Measurements from ENCODE around the gene SUOX. TPM values are rescaled to one million over a fixed set of nuclear protein-coding genes. Genes with fewer than 3 reads are reported as not detected.
"Not testable (repeated sequence)": the region's sequence is repeated elsewhere in the genome, so short reads cannot be mapped to it uniquely, and the experiment has no call there.

Gene SUOX
- total RNA-seq, 2 experiments from 2014 or later: 5.8 to 6.8 TPM

DNA sequence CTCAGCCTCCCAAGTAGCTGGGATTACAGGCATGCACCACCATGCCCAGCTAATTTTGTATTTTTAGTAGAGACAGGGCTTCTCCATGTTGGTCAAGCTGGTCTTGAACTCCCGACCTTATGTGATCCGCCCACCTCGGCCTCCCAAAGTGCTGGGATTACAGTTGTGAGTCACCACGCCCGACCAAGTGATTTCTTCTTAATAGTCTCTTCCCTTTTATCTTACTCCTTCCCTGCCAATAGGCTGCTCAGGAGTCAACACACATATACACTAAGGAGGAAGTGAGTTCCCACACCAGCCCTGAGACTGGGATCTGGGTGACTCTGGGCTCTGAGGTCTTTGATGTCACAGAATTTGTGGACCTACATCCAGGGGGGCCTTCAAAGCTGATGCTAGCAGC lies 6.3 kb downstream of the SUOX start:
- H3K27ac Mint-ChIP-seq; H3K27me3 Mint-ChIP-seq (ENCODE audit: low read depth); ATAC-seq; DNase-seq; H3K9me3 Mint-ChIP-seq (ENCODE audit: insufficient read depth); H3K36me3 Mint-ChIP-seq (ENCODE audit: low read depth); CTCF ChIA-PET; H3K4me3 Mint-ChIP-seq: not testable (repeated sequence)
- POLR2A ChIA-PET: interaction anchor here (0.6 kb wide), 1 partner anchor 15 kb away, joined by 3 read pairs; no protein-coding TSS in a partner anchor
- H3K4me1 Mint-ChIP-seq (ENCODE audit: low read depth): peaks cover 34% of the 10 kb centered on the region

DNA sequence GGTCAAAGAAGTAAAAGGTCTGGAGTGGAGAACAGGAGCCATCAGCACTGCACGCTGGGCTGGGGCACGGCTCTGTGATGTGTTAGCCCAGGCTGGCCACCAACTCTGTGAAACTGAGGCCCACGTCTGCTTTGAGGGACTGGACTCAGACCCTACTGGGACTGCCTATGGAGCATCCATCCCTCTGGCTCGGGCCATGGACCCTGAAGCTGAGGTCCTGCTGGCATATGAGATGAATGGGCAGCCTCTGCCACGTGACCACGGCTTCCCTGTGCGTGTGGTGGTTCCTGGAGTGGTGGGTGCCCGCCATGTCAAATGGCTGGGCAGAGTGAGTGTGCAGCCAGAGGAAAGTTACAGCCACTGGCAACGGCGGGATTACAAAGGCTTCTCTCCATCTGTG lies 7.1 kb downstream of the SUOX start:
- no peaks in the 10 kb centered on the region for H3K9me3 Mint-ChIP-seq (ENCODE audit: insufficient read depth)
- no peak overlapping the region for H3K4me3 Mint-ChIP-seq
- H3K36me3 Mint-ChIP-seq (ENCODE audit: low read depth): peaks cover 7% of the 10 kb centered on the region
- H3K4me1 Mint-ChIP-seq (ENCODE audit: low read depth): peaks cover 33% of the 10 kb centered on the region
- no peaks in the 10 kb centered on the region for H3K27me3 Mint-ChIP-seq (ENCODE audit: low read depth)
- ATAC-seq (no peak), DNase-seq (no peak)
- peak overlapping the region; percentile 13 for H3K27ac Mint-ChIP-seq
- CTCF ChIA-PET: no interaction called here
- POLR2A ChIA-PET: no interaction called here

DNA sequence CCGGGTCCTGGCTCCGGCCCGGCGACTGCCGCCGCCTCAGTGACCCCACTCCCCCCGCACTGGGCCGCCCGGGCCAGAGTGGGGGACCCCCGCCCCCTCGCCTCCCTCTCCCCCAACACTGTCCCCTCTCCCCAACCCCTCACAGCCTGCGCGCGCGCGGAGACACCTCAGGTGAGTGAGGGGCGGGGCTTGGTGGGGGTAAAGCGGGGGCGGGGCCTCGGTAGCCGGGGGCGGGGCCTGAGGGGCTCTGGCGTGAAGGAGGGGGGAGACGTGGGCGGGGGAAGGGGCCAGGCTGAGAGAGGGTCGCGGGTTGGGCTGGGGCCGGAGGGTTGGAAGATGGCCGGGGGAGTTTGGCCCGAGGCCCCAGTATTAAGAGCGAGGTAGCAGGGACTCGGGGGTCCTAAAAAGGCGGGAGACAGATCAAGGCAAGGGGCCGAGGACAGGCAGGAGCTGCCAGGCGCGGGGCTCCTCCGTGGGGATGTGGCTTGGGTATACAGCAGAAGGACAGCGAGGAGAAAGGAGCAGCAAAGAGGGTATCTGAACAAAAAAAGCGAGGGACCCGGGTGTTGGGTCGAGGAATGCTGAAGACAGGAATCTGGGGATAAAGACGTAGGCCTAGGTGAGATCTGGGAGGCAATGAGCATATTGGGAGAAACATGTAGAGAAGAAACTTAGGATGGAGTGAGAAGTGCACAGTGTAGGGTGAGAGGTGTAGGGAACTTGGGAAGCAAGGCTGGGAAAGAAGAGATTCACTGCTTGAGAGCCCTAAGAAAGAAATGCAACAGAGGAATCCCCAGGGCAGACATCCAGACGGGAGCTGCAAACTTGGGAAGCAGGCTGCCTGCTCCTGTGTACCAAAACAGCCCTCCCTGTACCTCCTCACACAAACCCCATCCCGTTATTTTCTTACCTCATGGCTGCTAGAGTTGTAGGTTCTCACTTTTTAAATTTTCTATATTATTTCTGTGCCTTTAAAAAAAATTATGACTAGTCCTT lies 10.8 kb downstream of the SUOX start:
- ATAC-seq (peak; percentile 87), DNase-seq (peak; percentile 71)
- Mint-ChIP-seq H3K9me3 (ENCODE audit: insufficient read depth) (no peaks in the 10 kb centered on the region), H3K4me1 (ENCODE audit: low read depth) (peaks cover 29% of the 10 kb centered on the region), H3K27ac (peak overlapping the region; percentile 86), H3K36me3 (ENCODE audit: low read depth) (peaks cover 4% of the 10 kb centered on the region), H3K4me3 (peak overlapping the region; percentile 82), H3K27me3 (ENCODE audit: low read depth) (no peaks in the 10 kb centered on the region)
- CTCF ChIA-PET: interaction anchor here (1.0 to 4.4 kb wide), 10 partner anchors 12 to 214 kb away, joined by 3 to 33 read pairs (median 5); partner anchors contain the start of genes RNF41 and SUOX
- POLR2A ChIA-PET: interaction anchor here (0.8 to 2.8 kb wide), 5 partner anchors 11 to 76 kb away, joined by 3 to 26 read pairs (median 5); partner anchors contain the start of genes IKZF4 and SUOX

DNA sequence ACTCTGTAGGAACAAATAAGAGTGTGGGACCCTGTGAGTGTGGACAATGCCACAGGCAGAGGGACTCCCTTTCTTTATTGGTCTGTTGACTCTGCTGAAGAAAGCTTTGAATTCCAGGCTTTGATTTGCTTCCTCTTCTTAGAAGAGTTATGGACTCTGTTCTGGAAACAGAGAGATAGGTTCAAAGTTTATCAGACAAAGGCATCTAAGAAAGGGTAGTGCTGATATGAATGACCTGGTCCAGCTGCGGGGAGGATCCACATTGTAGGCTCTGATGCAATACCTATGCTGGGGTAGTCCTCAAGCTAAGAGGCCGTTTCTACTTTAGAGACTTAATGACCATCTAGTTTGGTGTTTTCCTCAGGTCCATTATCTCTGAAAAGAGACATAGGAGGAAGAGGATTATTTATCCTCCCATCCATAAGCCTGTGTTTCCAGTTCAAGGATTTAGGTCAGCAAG lies 13.1 kb downstream of the SUOX start:
- Mint-ChIP-seq H3K36me3 (ENCODE audit: low read depth) (peaks cover 7% of the 10 kb centered on the region), H3K27ac (no peak overlapping the region), H3K4me1 (ENCODE audit: low read depth) (peaks cover 31% of the 10 kb centered on the region), H3K4me3 (no peak overlapping the region), H3K9me3 (ENCODE audit: insufficient read depth) (no peaks in the 10 kb centered on the region), H3K27me3 (ENCODE audit: low read depth) (no peaks in the 10 kb centered on the region)
- ChIA-PET CTCF (interaction anchor here (0.8 to 4.4 kb wide), 8 partner anchors 9 to 272 kb away, joined by 3 to 22 read pairs (median 8); partner anchors contain the start of gene IKZF4), POLR2A (interaction anchor here (0.6 to 1.7 kb wide), 2 partner anchors 11 to 36 kb away, joined by 3 to 4 read pairs; partner anchors contain the start of genes IKZF4 and RAB5B)
- ATAC-seq: no peak
- no peak for DNase-seq

DNA sequence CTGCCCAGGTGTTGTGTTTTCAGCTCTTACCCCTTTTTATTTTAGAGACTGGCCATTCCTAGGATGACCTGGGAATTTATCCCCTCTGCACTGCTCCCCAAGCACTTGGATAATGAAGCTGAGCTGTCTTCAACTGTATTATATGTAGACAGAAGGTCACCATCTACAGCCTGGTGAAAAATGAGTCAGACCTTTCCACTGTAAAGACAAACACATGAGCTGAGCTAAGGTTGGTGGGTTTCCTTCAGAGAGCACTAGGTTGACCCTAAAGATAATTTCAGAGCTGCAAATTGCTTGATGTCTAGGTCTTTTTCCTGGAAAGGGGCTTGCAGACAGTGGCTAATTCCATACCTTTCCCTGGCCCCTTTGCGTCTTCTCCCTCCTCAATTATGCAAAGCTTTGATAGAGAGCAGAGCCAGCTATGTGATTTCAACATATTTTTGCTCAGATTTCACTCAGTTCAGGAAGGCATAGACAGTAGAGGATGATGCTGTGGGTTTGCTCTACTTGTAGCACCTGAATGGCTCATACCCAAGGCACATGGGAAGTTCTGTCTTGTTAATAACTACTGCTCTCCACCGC lies 14.5 kb downstream of the SUOX start:
- ChIA-PET POLR2A (interaction anchor here (0.6 to 1.2 kb wide), 4 partner anchors 9 to 15 kb away, joined by 3 to 5 read pairs (median 4); partner anchors contain the start of gene IKZF4), CTCF (interaction anchor here (0.8 to 4.4 kb wide), 5 partner anchors 12 to 274 kb away, joined by 3 to 22 read pairs (median 16); no protein-coding TSS in a partner anchor)
- Mint-ChIP-seq H3K27me3 (ENCODE audit: low read depth) (no peaks in the 10 kb centered on the region), H3K9me3 (ENCODE audit: insufficient read depth) (no peaks in the 10 kb centered on the region), H3K36me3 (ENCODE audit: low read depth) (peaks cover 5% of the 10 kb centered on the region), H3K4me1 (ENCODE audit: low read depth) (peaks cover 30% of the 10 kb centered on the region), H3K27ac (no peak overlapping the region), H3K4me3 (no peak overlapping the region)
- DNase-seq: no peak
- no peak for ATAC-seq

DNA sequence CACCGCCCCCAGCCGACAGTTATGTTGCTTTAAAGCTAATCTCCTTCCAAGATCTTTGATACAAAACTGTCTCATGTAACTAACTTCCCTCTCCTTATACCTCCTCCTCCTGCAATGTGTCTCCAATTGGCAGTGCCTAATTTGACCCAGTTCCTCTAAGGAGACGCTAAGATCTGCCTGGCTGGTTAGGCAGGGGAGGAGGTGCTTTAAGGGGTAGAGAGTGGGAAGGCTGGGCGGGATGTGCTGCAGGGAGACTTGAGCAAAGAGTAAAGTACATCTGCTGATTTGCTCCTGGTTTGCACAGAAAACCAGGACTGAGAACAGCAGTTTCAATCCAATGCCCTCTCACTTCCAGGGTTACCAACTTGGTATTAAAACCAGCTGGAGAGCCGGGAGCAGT lies 16.4 kb downstream of the SUOX start:
- CTCF ChIA-PET: interaction anchor here (1.3 to 3.0 kb wide), 4 partner anchors 16 to 31 kb away, joined by 5 to 14 read pairs (median 8); no protein-coding TSS in a partner anchor
- POLR2A ChIA-PET: interaction anchor here (1.0 kb wide), 1 partner anchor 8 kb away, joined by 3 read pairs; no protein-coding TSS in a partner anchor
- peaks cover 22% of the 10 kb centered on the region for H3K4me1 Mint-ChIP-seq (ENCODE audit: low read depth)
- ATAC-seq (no peak), DNase-seq (no peak)
- H3K27ac Mint-ChIP-seq: no peak overlapping the region
- no peaks in the 10 kb centered on the region for H3K9me3 Mint-ChIP-seq (ENCODE audit: insufficient read depth)
- no peak overlapping the region for H3K4me3 Mint-ChIP-seq
- no peaks in the 10 kb centered on the region for H3K27me3 Mint-ChIP-seq (ENCODE audit: low read depth)
- H3K36me3 Mint-ChIP-seq (ENCODE audit: low read depth): peaks cover 8% of the 10 kb centered on the region

DNA sequence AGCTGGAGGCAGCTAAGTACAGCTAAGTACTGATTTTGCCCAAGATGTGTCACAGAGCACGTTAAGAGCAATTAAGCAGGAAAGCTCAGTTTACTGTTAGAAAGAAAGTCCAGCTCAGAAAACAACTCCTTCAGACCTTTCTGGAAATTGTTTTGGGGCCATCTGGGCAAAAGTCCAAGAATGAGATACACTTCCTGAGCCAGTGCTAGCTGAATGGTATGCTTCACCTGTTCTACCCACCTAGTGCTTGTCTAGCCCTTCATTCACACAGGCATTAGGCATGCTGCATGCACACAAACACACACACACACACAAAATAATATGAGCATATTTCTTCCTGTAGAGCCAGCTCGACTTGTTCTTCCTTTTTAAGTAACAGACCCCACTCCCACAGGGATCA lies 17.1 kb downstream of the SUOX start:
- Mint-ChIP-seq H3K4me1 (ENCODE audit: low read depth) (peaks cover 17% of the 10 kb centered on the region), H3K9me3 (ENCODE audit: insufficient read depth) (no peaks in the 10 kb centered on the region), H3K27ac (no peak overlapping the region), H3K27me3 (ENCODE audit: low read depth) (no peaks in the 10 kb centered on the region), H3K36me3 (ENCODE audit: low read depth) (peaks cover 9% of the 10 kb centered on the region), H3K4me3 (no peak overlapping the region)
- CTCF ChIA-PET: interaction anchor here (1.3 to 3.0 kb wide), 4 partner anchors 15 to 32 kb away, joined by 5 to 14 read pairs (median 8); no protein-coding TSS in a partner anchor
- POLR2A ChIA-PET: no interaction called here
- no peak for DNase-seq
- ATAC-seq: no peak

DNA sequence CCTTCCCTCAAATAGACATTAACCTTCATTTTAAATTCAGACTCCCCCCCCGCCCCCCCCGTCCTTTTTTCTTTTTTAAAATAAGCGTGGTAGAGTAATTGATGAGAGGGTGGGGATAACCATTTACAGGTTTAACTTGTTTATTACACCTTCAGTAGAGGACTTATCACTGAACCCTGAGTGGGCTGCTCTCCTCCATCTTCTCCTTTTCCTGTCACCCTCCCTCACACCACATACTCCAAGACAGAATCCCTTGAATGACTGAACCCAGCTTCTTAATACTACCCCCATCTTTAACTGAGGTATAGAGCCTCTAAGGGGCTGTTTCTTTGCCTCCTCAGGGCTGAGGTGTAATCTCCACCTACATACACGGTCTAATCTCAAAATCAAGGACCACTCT lies 20.1 kb downstream of the SUOX start:
- Mint-ChIP-seq H3K36me3 (ENCODE audit: low read depth) (peaks cover 10% of the 10 kb centered on the region), H3K27ac (no peak overlapping the region), H3K4me1 (ENCODE audit: low read depth) (peaks cover 40% of the 10 kb centered on the region), H3K4me3 (no peak overlapping the region), H3K9me3 (ENCODE audit: insufficient read depth) (no peaks in the 10 kb centered on the region), H3K27me3 (ENCODE audit: low read depth) (no peaks in the 10 kb centered on the region)
- ATAC-seq (no peak), DNase-seq (no peak)
- POLR2A ChIA-PET: no interaction called here
- CTCF ChIA-PET: interaction anchor here (4.1 to 4.2 kb wide), 2 partner anchors 12 to 21 kb away, joined by 25 to 28 read pairs; partner anchors contain the start of gene SUOX

DNA sequence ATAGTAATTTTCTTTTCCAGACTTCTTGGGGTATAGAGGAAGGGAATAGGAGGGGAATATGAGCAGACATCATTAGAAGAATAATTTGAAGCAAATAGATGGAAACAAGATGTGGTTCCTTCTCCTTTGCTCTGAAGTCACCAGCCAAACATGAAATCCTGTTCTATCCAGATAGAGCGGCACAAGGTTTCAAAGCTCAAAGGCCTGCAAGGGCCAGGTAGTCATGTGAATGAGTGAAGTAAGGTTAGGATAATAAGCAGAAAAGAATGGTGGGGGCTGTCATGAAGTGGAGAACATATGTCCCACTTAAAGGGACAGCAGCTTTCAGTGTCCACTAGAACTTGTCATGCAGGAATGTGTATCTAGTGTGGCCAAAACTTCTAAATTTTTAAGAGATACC lies 21.3 kb downstream of the SUOX start:
- Mint-ChIP-seq H3K9me3 (ENCODE audit: insufficient read depth) (no peaks in the 10 kb centered on the region), H3K27me3 (ENCODE audit: low read depth) (no peaks in the 10 kb centered on the region), H3K4me1 (ENCODE audit: low read depth) (peaks cover 51% of the 10 kb centered on the region), H3K4me3 (no peak overlapping the region), H3K27ac (no peak overlapping the region), H3K36me3 (ENCODE audit: low read depth) (peaks cover 8% of the 10 kb centered on the region)
- DNase-seq (no peak), ATAC-seq (no peak)
- ChIA-PET POLR2A (interaction anchor here (1.0 kb wide), 1 partner anchor 15 kb away, joined by 3 read pairs; no protein-coding TSS in a partner anchor), CTCF (interaction anchor here (1.4 to 4.2 kb wide), 4 partner anchors 11 to 29 kb away, joined by 4 to 28 read pairs (median 16); partner anchors contain the start of gene SUOX)

DNA sequence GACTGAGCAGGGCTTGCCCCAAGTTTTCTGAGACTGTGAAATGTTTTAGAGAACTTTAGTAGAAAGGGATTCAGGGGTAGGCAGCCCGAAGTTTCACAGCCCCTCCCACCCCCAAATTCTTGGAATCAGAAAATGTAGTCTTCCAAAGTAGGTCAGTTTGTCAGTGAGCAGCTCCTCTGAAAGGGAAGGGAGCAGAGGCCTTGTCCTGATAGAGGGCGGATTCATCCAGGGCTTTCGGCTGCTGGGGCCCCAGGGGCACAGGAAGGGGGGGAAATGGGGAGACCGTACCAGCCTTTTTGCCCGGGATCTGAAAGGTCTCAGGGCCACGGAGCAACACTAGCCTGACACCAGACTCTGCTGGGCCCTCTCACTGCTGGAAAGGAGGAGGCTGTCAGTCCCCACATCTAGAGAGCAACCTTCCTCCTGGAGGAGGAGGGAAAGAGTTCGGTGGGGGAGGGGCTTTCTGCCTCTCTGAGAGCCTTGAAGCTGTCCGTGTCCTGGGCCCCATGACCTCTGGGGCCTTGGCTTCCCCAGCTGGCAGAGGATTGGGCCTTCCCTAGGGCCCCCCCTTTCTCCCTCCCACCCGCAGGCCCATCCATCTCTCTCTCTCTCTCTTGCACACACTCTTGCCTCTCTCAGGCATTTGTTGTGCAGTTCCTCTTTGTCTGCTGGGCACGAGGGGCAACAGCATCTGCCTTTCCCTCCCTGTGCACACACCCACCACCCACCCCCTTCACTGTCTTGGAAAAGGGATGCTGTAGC lies 23.5 kb downstream of the SUOX start, which contains the start of gene IKZF4:
Gene IKZF4 (plus strand): TSS at position 621 of the 762 bp plus-strand sequence. CDS start 451 bp downstream, outside the sequence.
- POLR2A ChIA-PET: interaction anchor here (0.7 to 3.8 kb wide), 5 partner anchors 9 to 15 kb away, joined by 3 to 26 read pairs (median 5); no protein-coding TSS in a partner anchor
- CTCF ChIA-PET: interaction anchor here (0.7 to 4.2 kb wide), 7 partner anchors 9 to 98 kb away, joined by 3 to 28 read pairs (median 6); partner anchors contain the start of genes SUOX and ZC3H10
- ATAC-seq (peak; percentile 37), DNase-seq (peak; percentile 42)
- Mint-ChIP-seq H3K27me3 (ENCODE audit: low read depth) (no peaks in the 10 kb centered on the region), H3K4me3 (peak within 1 kb of the TSS; percentile 88), H3K4me1 (ENCODE audit: low read depth) (peaks cover 53% of the 10 kb centered on the region), H3K36me3 (ENCODE audit: low read depth) (peaks cover 17% of the 10 kb centered on the region), H3K27ac (peak within 1 kb of the TSS; percentile 96), H3K9me3 (ENCODE audit: insufficient read depth) (no peaks in the 10 kb centered on the region)

Measured in activated CD8-positive, alpha-beta T cell treated with anti-CD3 and anti-CD28 coated beads, Interleukin-2, amount 10 ng/mL, durations not matched to agents 7 days and 5 days (primary cell).